NCI-H2196 (cell line): Measurements from ENCODE around the gene ETHE1.

ENCODE experiments used
- DNase-seq: peaks from one replicate; lab custom pipeline; 2025; ENCODE audit not compliant: unreplicated experiment; lab: John Stamatoyannopoulos, UW

ETHE1 gene

GRCh38 chr19:43495082-43495481 is 31.9 kb downstream of the ETHE1 start:
- DNase-seq = no peak

- DNase-seq = no peak
Observed at GRCh38 chr19:43490759-43491158, 36.2 kb downstream of the ETHE1 start.

- no peak for DNase-seq
Observed at GRCh38 chr19:43489979-43490599, 36.9 kb downstream of the ETHE1 start.

- no peak for DNase-seq
Observed at GRCh38 chr19:43489310-43489709, 37.7 kb downstream of the ETHE1 start.

- DNase-seq = no peak
Observed at GRCh38 chr19:43488179-43488578, 38.8 kb downstream of the ETHE1 start.

- DNase-seq = no peak
Observed at GRCh38 chr19:43486412-43486811, 40.6 kb downstream of the ETHE1 start.

- DNase-seq = no peak
Observed at GRCh38 chr19:43485951-43486350, 41.0 kb downstream of the ETHE1 start.

- DNase-seq = no peak
Observed at GRCh38 chr19:43483281-43483680, 43.7 kb downstream of the ETHE1 start.

- DNase-seq = no peak
Observed at GRCh38 chr19:43482193-43482592, 44.8 kb downstream of the ETHE1 start.

- DNase-seq = no peak
Observed at GRCh38 chr19:43481701-43482100, 45.3 kb downstream of the ETHE1 start.

- DNase-seq = no peak
Observed at GRCh38 chr19:43480574-43480973, 46.4 kb downstream of the ETHE1 start.

GRCh38 chr19:43479961-43480561 is 46.9 kb downstream of the ETHE1 start:
- no peak for DNase-seq

GRCh38 chr19:43479226-43479625 is 47.8 kb downstream of the ETHE1 start:
- DNase-seq = no peak

- DNase-seq = no peak
Observed at GRCh38 chr19:43478323-43478722, 48.7 kb downstream of the ETHE1 start.

GRCh38 chr19:43476606-43477005 is 50.4 kb downstream of the ETHE1 start:
- DNase-seq = no peak

GRCh38 chr19:43474986-43475705 is 51.9 kb downstream of the ETHE1 start:
- peak; percentile 96 for DNase-seq

GRCh38 chr19:43474487-43474886 is 52.5 kb downstream of the ETHE1 start:
- no peak for DNase-seq

- DNase-seq = no peak
Observed at GRCh38 chr19:43471091-43471490, 55.9 kb downstream of the ETHE1 start.

- no peak for DNase-seq
Observed at GRCh38 chr19:43470288-43470687, 56.7 kb downstream of the ETHE1 start.

GRCh38 chr19:43469160-43469480 is 57.9 kb downstream of the ETHE1 start:
- no peak for DNase-seq

GRCh38 chr19:43468354-43469159 is 58.4 kb downstream of the ETHE1 start:
- DNase-seq = no peak

GRCh38 chr19:43467730-43468129 is 59.3 kb downstream of the ETHE1 start:
- DNase-seq = no peak
